Ectodermal cell (in vitro differentiated cells): ENCODE results near the gene PRRT3.

Experiments
- H3K27ac ChIP-seq: 2 replicates; pipeline ENCODE4 v1.7.0; 2013; ENCODE audit warnings: mild to moderate bottlenecking, low read depth, low read length; ENCODE audit not compliant: insufficient read depth, poor library complexity, severe bottlenecking
- H3K27me3 ChIP-seq: 2 replicates; pipeline ENCODE4 v1.7.0; 2013; ENCODE audit warnings: mild to moderate bottlenecking, low read length; ENCODE audit not compliant: insufficient read depth, control insufficient read depth, poor library complexity, severe bottlenecking
- H3K36me3 ChIP-seq: one replicate; pipeline ENCODE4 v1.7.0; 2013; ENCODE audit warnings: low read length; ENCODE audit not compliant: control insufficient read depth, insufficient read depth
- H3K4me1 ChIP-seq: one replicate; pipeline ENCODE4 v1.7.0; 2013; ENCODE audit warnings: low read length; ENCODE audit not compliant: control insufficient read depth, insufficient read depth
- H3K4me3 ChIP-seq: 2 replicates; pipeline ENCODE4 v1.7.0; 2013; ENCODE audit warnings: low read depth, low read length, control low read depth; ENCODE audit not compliant: insufficient read depth
- H3K9me3 ChIP-seq: 2 replicates; pipeline ENCODE4 v1.7.0; 2013; ENCODE audit warnings: mild to moderate bottlenecking, low read length, moderate library complexity; ENCODE audit not compliant: control insufficient read depth
- WGBS, 2 experiments: methylation state at CpG; one replicate each; pipeline ENCODE4 v1.1.7; 2013; ENCODE audit warnings: missing lambda C conversion rate in 2 of 2; 5-methylcytosine and 5-hydroxymethylcytosine counted together

PRRT3 gene

GRCh38 chr3:9918261-9919038 is 33.8 kb downstream of the PRRT3 start:
- Histone ChIP-seq H3K4me3 (no peak overlapping the region), H3K36me3 (no peaks in the 10 kb centered on the region), H3K27me3 (peaks cover 23% of the 10 kb centered on the region), H3K27ac (no peak overlapping the region), H3K9me3 (no peaks in the 10 kb centered on the region), H3K4me1 (peaks cover 8% of the 10 kb centered on the region)
- WGBS, 2 experiments = 91 to 98% methylated on average over 8 of the region's 8 CpGs

- peaks cover 8% of the 10 kb centered on the region for H3K4me1 ChIP-seq
- no peak overlapping the region for H3K27ac ChIP-seq
- peaks cover 23% of the 10 kb centered on the region for H3K27me3 ChIP-seq
- 95 to 96% methylated on average over 10 of the region's 10 CpGs for WGBS, 2 experiments
- no peaks in the 10 kb centered on the region for H3K36me3 ChIP-seq
- no peaks in the 10 kb centered on the region for H3K9me3 ChIP-seq
- H3K4me3 ChIP-seq = no peak overlapping the region
These were observed 34.4 kb downstream of the PRRT3 start for GRCh38 chr3:9917820-9918219.

GRCh38 chr3:9916734-9917680 is 35.2 kb downstream of the PRRT3 start, which contains the start of gene IL17RC:
Gene IL17RC (plus strand): TSS chr3:9917098. CDS start chr3:9917316, 218 bp downstream.
- no peak within 1 kb of the TSS for H3K27ac ChIP-seq
- H3K27me3 ChIP-seq = peaks cover 23% of the 10 kb centered on the region
- H3K36me3 ChIP-seq = no peaks in the 10 kb centered on the region
- H3K4me3 ChIP-seq = peak within 1 kb of the TSS; percentile 56
- WGBS, 2 experiments = 28 to 32% methylated on average over 19 of the region's 19 CpGs
- H3K9me3 ChIP-seq = no peaks in the 10 kb centered on the region
- H3K4me1 ChIP-seq = peaks cover 8% of the 10 kb centered on the region

GRCh38 chr3:9916346-9916733 is 35.9 kb downstream of the PRRT3 start:
- H3K27ac ChIP-seq = no peak overlapping the region

GRCh38 chr3:9915254-9916141 is 36.7 kb downstream of the PRRT3 start:
- H3K9me3 ChIP-seq = no peaks in the 10 kb centered on the region
- 1% methylated on average over 98 to 99 of the region's 99 CpGs for WGBS, 2 experiments
- peak overlapping the region; percentile 56 for H3K4me3 ChIP-seq
- no peak overlapping the region for H3K27ac ChIP-seq
- peaks cover 23% of the 10 kb centered on the region for H3K27me3 ChIP-seq
- no peaks in the 10 kb centered on the region for H3K36me3 ChIP-seq
- peaks cover 8% of the 10 kb centered on the region for H3K4me1 ChIP-seq

More at GRCh38 chr3:9916346-9916733, 35.9 kb downstream of the PRRT3 start:
- H3K4me3 ChIP-seq = no peak overlapping the region
- peaks cover 23% of the 10 kb centered on the region for H3K27me3 ChIP-seq
- H3K9me3 ChIP-seq = no peaks in the 10 kb centered on the region
- no peaks in the 10 kb centered on the region for H3K36me3 ChIP-seq
- H3K4me1 ChIP-seq = peaks cover 8% of the 10 kb centered on the region
- 75% methylated on average over 7 of the region's 7 CpGs for WGBS, 2 experiments

- Histone ChIP-seq H3K4me1 (peaks cover 8% of the 10 kb centered on the region), H3K27ac (no peak overlapping the region), H3K36me3 (no peaks in the 10 kb centered on the region), H3K9me3 (no peaks in the 10 kb centered on the region), H3K27me3 (peaks cover 23% of the 10 kb centered on the region), H3K4me3 (peak overlapping the region; percentile 56)
- 31 to 32% methylated on average over 15 of the region's 15 CpGs for WGBS, 2 experiments
These were observed 37.5 kb downstream of the PRRT3 start for GRCh38 chr3:9914559-9915253.

- H3K4me3 ChIP-seq = no peak overlapping the region
- WGBS, 2 experiments = 90 to 97% methylated on average over 1 of the region's 1 CpG
- H3K4me1 ChIP-seq = peaks cover 8% of the 10 kb centered on the region
- H3K27me3 ChIP-seq = peaks cover 23% of the 10 kb centered on the region
- no peaks in the 10 kb centered on the region for H3K36me3 ChIP-seq
- H3K9me3 ChIP-seq = no peaks in the 10 kb centered on the region
- H3K27ac ChIP-seq = no peak overlapping the region
These were observed 38.2 kb downstream of the PRRT3 start for GRCh38 chr3:9914011-9914410.

- peaks cover 8% of the 10 kb centered on the region for H3K4me1 ChIP-seq
- no peaks in the 10 kb centered on the region for H3K36me3 ChIP-seq
- H3K27ac ChIP-seq = no peak overlapping the region
- no peaks in the 10 kb centered on the region for H3K9me3 ChIP-seq
- no peak overlapping the region for H3K4me3 ChIP-seq
- H3K27me3 ChIP-seq = peaks cover 23% of the 10 kb centered on the region
- 86 to 87% methylated on average over 5 of the region's 5 CpGs for WGBS, 2 experiments
These were observed 38.6 kb downstream of the PRRT3 start for GRCh38 chr3:9913601-9914000.

GRCh38 chr3:9912294-9912935 is 39.8 kb downstream of the PRRT3 start:
- Histone ChIP-seq H3K4me3 (no peak overlapping the region), H3K36me3 (no peaks in the 10 kb centered on the region), H3K27ac (no peak overlapping the region), H3K4me1 (peaks cover 8% of the 10 kb centered on the region), H3K27me3 (peaks cover 23% of the 10 kb centered on the region), H3K9me3 (no peaks in the 10 kb centered on the region)
- WGBS, 2 experiments = 92 to 93% methylated on average over 7 of the region's 7 CpGs
